Measurements from ENCODE around the gene FMN1.

GRCh38 chr15:32830241-32830640 is 364.3 kb downstream of the FMN1 start:
- no peak for TF ChIP-seq CTCF (IDR thresholded peaks at IDR 0.05; ENCODE audit: low read depth, low read length, poor library complexity, severe bottlenecking)
- TF ChIP-seq EZH2phosphoT487 (IDR thresholded peaks at IDR 0.05; ENCODE audit: borderline replicate concordance, low read length): no peak

Measured in DOHH2 (cell line).